GM12892 (cell line): ENCODE results near the gene PTK6.

ENCODE experiments used
- POLR2A ChIP-seq: IDR thresholded peaks from 2 replicates; pipeline ENCODE4 v1.6.1; 2011; ENCODE audit warnings: low read depth, low read length, control low read depth
- TAF1 ChIP-seq: IDR thresholded peaks from 2 replicates; pipeline ENCODE4 v1.6.1; 2011; ENCODE audit warnings: low read depth, mild to moderate bottlenecking, control low read depth, low read length, borderline replicate concordance

DNA sequence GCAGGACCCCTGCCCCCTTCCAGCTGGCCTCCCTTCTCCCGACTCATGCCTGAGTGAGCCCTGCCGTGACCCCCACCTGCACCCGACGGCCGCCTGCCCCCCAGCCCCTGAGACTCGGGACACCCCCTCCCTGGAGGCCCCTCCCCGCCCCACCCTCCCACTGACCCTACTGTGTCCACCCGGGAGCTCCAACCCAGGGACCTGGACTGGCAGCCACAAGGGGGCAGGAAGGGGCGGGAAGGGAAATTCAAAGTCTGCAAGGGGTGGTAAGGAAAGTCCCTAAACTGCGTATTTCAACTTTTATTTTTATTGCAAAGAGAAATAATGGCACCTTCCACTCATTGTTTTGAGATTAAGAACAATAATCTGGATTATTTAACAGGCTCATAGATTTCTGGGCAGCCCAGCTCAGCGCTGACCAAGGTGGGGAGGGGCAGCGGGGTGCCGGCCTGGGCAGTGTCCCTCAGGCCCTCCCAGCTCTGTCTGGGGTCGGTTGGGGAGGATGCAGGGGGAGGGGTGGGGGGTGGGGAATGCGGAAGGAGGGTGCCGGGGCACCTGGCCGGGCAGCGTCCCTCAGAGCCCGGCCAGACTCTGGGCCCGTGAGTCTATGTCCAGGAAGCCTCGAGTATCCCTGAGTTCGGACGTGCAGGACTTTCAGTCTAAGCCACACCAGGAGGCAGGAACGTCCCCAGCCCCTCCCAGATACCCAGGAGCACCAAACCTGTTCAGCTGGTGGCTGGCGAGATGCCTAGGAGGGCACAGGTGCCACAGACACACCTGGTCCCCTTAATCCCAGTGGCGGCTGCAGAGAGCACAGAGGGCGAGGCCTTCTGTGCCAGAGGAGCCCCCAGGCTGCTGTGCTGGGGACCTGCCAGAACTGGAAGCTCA, 1.3 kb upstream of the PTK6 start:
- no peak for TF ChIP-seq POLR2A
- TF ChIP-seq TAF1: no peak
